Erythroblast (primary cell): ENCODE results near the gene PROM2.

Experiments used
- GATA1 ChIP-seq: IDR thresholded peaks from 2 replicates; pipeline ENCODE4 v1.6.1; 2011; ENCODE audit warnings: low read depth, mild to moderate bottlenecking, control low read depth, low read length, moderate library complexity
- POLR2A ChIP-seq: IDR thresholded peaks from 2 replicates; pipeline ENCODE4 v1.6.1; 2011; ENCODE audit warnings: mild to moderate bottlenecking, low read length

DNA sequence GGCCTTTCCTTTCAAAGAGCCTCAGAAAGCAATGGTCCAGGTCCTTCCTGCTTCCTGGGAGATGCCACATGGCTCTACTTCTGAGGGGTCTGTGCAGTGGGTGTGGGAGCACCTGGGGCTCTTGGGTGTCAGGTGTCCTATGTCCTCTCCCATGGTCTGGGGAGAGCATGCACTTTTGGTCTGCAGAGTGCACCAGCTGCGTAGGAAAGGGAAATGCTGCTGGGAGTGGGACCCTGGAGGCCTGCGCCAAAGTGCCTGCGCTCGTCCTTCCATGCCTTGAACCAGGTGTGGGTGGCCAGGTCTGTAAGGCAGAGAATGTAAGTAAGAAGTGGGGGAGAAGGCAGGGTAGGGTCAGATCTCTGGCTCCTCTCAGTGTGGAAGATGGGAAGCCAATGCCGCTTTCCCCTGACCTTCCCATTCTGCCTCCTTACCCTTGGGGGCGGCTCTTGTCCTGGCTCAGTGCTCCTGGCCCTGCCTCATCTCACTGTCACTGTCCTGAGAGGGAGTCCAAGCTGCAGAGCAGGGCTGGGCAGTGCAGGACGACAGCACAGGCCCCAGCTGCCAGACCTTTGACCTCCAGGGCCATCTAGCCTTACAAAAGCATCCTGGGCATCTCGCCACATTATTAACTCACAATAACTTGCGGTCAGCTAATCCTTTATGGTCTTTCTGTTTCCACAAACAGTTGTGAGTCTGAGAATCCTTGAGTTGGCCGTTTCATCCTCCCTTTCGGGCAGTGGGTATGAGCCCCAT, 6.6 kb upstream of the PROM2 start:
- TF ChIP-seq POLR2A (no peak), GATA1 (no peak)
